SK-N-SH treated with all-trans-retinoic acid at 6 μM for 48 hours (cell line): Measurements from ENCODE around the gene UNC93B1.

Source experiments
- ATAC-seq: fragments of 200-7000 bp; cut with Tn5 transposase; 3 replicates; pipeline ENCODE4 v1.9.1; 2020; ENCODE audit warnings: mild to moderate bottlenecking, moderate library complexity
- ARNTL ChIP-seq: fragments of 450-650 bp; formaldehyde crosslinking; IDR thresholded peaks from 2 replicates; pipeline ENCODE4 v1.5.0; 2020; ENCODE audit warnings: low read depth, mild to moderate bottlenecking, moderate library complexity, borderline replicate concordance
- BACH2 ChIP-seq: fragments of 250-450 bp; sonication (Bioruptor Pico); IDR thresholded peaks from 2 replicates; pipeline ENCODE4 v1.9.0; 2021; ENCODE audit warnings: mild to moderate bottlenecking, borderline replicate concordance
- ESRRG ChIP-seq: fragments of 250-450 bp; sonication (Bioruptor Pico); IDR thresholded peaks from 2 replicates; pipeline ENCODE4 v1.6.1; 2021; ENCODE audit warnings: mild to moderate bottlenecking
- GLIS3 ChIP-seq: fragments of 250-450 bp; sonication (Bioruptor Pico); IDR thresholded peaks from 2 replicates; pipeline ENCODE4 v1.5.0; 2020; ENCODE audit warnings: mild to moderate bottlenecking, moderate library complexity
- ISL1 ChIP-seq: fragments of 250-450 bp; sonication (Bioruptor Pico); IDR thresholded peaks from 2 replicates; pipeline ENCODE4 v2.1.2; 2022; ENCODE audit warnings: mild to moderate bottlenecking, moderate library complexity
- OSR1 ChIP-seq: fragments of 250-450 bp; sonication (Bioruptor Pico); IDR thresholded peaks from 2 replicates; pipeline ENCODE4 v1.8.0; 2022; ENCODE audit warnings: moderate library complexity, mild to moderate bottlenecking, inconsistent platforms
- PPARA ChIP-seq: fragments of 250-450 bp; sonication (Bioruptor Pico); IDR thresholded peaks from 2 replicates; pipeline ENCODE4 v1.5.0; 2020; ENCODE audit warnings: mild to moderate bottlenecking, borderline replicate concordance
- RARB ChIP-seq: fragments of 250-450 bp; sonication (Bioruptor Pico); IDR thresholded peaks from 2 replicates; pipeline ENCODE4 v1.8.0; 2021; ENCODE audit warnings: mild to moderate bottlenecking, moderate library complexity
- SNAI2 ChIP-seq: fragments of 250-450 bp; sonication (Bioruptor Pico); IDR thresholded peaks from 2 replicates; pipeline ENCODE4 v1.5.0; 2020; ENCODE audit warnings: mild to moderate bottlenecking, moderate library complexity
- TCF4 ChIP-seq: fragments of 250-450 bp; sonication (Bioruptor Pico); IDR thresholded peaks from 2 replicates; pipeline ENCODE4 v1.8.0; 2021; ENCODE audit warnings: mild to moderate bottlenecking, moderate library complexity, borderline replicate concordance
- TOX ChIP-seq: fragments of 250-450 bp; sonication (Bioruptor Pico); IDR thresholded peaks from 2 replicates; pipeline ENCODE4 v1.8.0; 2021; ENCODE audit warnings: mild to moderate bottlenecking, moderate library complexity, borderline replicate concordance
- ZC3H10 ChIP-seq: fragments of 250-450 bp; sonication (Bioruptor Pico); IDR thresholded peaks from 2 replicates; pipeline ENCODE4 v1.5.1; 2021; ENCODE audit warnings: mild to moderate bottlenecking, moderate library complexity
- ZFP30 ChIP-seq: fragments of 450-650 bp; formaldehyde crosslinking; IDR thresholded peaks from 2 replicates; pipeline ENCODE4 v1.5.0; 2022; ENCODE audit warnings: mild to moderate bottlenecking, moderate library complexity
- ZNF565 ChIP-seq: fragments of 450-650 bp; formaldehyde crosslinking; conservative IDR thresholded peaks from 2 replicates; pipeline ENCODE4 v1.5.0; 2020; ENCODE audit warnings: low read depth, mild to moderate bottlenecking, moderate library complexity
- ZNF70 ChIP-seq: fragments of 450-650 bp; formaldehyde crosslinking; IDR thresholded peaks from 2 replicates; pipeline ENCODE4 v1.5.0; 2020; ENCODE audit warnings: mild to moderate bottlenecking, moderate library complexity
- TF ChIP-seq, protein P1 (sequence below): fragments of 250-450 bp; sonication (Bioruptor Pico); IDR thresholded peaks from 2 replicates; pipeline ENCODE4 v1.8.0; 2021; ENCODE audit warnings: low read depth, mild to moderate bottlenecking, moderate library complexity, borderline replicate concordance
- TF ChIP-seq, protein P2 (sequence below): fragments of 250-450 bp; sonication (Bioruptor Pico); IDR thresholded peaks from 2 replicates; pipeline ENCODE4 v1.5.1; 2020; ENCODE audit warnings: low read depth, mild to moderate bottlenecking, moderate library complexity
- TF ChIP-seq, protein P3 (sequence below): fragments of 250-450 bp; sonication (Bioruptor Pico); IDR thresholded peaks from 2 replicates; pipeline ENCODE4 v1.8.0; 2020; ENCODE audit warnings: mild to moderate bottlenecking, moderate library complexity, borderline replicate concordance
- TF ChIP-seq, protein P4 (sequence below): fragments of 250-450 bp; sonication (Bioruptor Pico); IDR thresholded peaks from 2 replicates; pipeline ENCODE4 v1.5.0; 2020; ENCODE audit warnings: mild to moderate bottlenecking, moderate library complexity
- TF ChIP-seq, protein P5 (sequence below): fragments of 250-450 bp; sonication (Bioruptor Pico); IDR thresholded peaks from 2 replicates; pipeline ENCODE4 v1.5.1; 2021; ENCODE audit warnings: mild to moderate bottlenecking, moderate library complexity

The UNC93B1 gene

DNA sequence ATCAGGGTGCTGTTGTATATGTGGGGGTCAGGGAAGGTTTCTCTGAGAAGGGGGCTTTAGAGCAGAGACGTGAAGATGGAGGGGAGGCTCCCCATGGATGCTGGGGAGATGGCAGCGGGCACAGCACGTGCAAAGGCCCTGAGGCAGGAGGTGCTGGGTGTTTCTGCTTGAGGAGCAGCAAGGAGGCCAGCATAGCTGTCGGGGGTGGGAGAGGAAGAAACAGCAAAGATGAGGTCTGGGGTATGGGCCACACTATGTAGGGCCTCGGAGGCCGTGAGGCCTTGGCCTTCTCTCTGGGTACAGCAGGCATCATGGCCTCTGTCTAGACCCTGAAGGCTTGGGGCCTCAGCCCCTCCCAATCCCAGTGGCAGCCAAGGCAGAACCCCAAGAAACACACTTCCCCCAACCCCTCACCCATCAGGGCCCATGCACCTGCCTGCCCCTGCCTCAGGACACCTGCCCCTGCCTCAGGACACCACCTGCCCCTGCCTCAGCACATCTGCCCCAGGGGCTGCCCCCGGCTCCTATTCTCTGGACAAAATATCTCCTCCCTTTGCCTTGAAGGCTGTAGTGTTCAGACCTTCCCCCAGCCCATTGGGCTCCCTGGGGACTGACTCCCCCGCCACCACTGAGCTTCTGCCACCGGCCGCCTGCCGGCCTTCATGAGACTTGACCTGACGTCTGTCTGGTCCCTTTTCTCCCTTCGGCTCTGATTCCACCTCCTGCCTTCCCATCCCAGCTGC, 12.4 kb upstream of the UNC93B1 start:
- TF ChIP-seq TOX (no peak), ESRRG (CRISPR knock-in tag) (no peak), ZFP30 (CRISPR knock-in tag) (no peak), GLIS3 (CRISPR knock-in tag) (no peak), RARB (CRISPR knock-in tag) (no peak), OSR1 (CRISPR knock-in tag) (no peak)
- TF ChIP-seq, protein P1, sequence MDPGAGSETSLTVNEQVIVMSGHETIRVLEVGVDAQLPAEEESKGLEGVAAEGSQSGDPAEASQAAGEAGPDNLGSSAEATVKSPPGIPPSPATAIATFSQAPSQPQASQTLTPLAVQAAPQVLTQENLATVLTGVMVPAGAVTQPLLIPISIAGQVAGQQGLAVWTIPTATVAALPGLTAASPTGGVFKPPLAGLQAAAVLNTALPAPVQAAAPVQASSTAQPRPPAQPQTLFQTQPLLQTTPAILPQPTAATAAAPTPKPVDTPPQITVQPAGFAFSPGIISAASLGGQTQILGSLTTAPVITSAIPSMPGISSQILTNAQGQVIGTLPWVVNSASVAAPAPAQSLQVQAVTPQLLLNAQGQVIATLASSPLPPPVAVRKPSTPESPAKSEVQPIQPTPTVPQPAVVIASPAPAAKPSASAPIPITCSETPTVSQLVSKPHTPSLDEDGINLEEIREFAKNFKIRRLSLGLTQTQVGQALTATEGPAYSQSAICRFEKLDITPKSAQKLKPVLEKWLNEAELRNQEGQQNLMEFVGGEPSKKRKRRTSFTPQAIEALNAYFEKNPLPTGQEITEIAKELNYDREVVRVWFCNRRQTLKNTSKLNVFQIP (CRISPR knock-in tag): no peak
- no peak for ATAC-seq

DNA sequence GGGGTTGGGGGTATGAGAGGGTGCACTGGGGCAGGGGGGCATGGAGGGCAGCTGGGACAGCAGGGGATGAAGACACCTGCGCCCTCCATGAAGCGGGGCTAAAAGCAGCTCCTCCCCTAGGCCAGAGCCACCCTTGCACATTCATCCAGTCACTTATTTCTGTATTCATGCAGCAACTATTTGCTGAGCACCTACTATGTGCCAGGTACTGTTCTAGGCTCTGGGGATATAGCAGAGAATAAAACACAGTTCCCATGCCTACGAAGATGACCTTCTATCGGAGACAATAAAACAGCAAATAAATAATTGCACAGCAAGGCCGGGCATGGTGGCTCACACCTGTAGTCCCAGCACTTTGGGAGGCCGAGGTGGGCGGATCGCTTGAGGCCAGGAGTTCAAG, 11.6 kb upstream of the UNC93B1 start:
- TF ChIP-seq TOX: no peak
- TF ChIP-seq, protein P2, sequence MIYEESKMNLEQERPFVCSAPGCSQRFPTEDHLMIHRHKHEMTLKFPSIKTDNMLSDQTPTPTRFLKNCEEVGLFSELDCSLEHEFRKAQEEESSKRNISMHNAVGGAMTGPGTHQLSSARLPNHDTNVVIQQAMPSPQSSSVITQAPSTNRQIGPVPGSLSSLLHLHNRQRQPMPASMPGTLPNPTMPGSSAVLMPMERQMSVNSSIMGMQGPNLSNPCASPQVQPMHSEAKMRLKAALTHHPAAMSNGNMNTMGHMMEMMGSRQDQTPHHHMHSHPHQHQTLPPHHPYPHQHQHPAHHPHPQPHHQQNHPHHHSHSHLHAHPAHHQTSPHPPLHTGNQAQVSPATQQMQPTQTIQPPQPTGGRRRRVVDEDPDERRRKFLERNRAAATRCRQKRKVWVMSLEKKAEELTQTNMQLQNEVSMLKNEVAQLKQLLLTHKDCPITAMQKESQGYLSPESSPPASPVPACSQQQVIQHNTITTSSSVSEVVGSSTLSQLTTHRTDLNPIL: no peak
- TF ChIP-seq, protein P1 (CRISPR knock-in tag): no peak
- TF ChIP-seq SNAI2 (CRISPR knock-in tag): no peak
- TF ChIP-seq RARB (CRISPR knock-in tag): no peak
- no peak for TF ChIP-seq GLIS3 (CRISPR knock-in tag)
- TF ChIP-seq, protein P3, sequence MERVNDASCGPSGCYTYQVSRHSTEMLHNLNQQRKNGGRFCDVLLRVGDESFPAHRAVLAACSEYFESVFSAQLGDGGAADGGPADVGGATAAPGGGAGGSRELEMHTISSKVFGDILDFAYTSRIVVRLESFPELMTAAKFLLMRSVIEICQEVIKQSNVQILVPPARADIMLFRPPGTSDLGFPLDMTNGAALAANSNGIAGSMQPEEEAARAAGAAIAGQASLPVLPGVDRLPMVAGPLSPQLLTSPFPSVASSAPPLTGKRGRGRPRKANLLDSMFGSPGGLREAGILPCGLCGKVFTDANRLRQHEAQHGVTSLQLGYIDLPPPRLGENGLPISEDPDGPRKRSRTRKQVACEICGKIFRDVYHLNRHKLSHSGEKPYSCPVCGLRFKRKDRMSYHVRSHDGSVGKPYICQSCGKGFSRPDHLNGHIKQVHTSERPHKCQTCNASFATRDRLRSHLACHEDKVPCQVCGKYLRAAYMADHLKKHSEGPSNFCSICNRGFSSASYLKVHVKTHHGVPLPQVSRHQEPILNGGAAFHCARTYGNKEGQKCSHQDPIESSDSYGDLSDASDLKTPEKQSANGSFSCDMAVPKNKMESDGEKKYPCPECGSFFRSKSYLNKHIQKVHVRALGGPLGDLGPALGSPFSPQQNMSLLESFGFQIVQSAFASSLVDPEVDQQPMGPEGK: no peak
- no peak for TF ChIP-seq ZNF565 (CRISPR knock-in tag)
- TF ChIP-seq, protein P4, sequence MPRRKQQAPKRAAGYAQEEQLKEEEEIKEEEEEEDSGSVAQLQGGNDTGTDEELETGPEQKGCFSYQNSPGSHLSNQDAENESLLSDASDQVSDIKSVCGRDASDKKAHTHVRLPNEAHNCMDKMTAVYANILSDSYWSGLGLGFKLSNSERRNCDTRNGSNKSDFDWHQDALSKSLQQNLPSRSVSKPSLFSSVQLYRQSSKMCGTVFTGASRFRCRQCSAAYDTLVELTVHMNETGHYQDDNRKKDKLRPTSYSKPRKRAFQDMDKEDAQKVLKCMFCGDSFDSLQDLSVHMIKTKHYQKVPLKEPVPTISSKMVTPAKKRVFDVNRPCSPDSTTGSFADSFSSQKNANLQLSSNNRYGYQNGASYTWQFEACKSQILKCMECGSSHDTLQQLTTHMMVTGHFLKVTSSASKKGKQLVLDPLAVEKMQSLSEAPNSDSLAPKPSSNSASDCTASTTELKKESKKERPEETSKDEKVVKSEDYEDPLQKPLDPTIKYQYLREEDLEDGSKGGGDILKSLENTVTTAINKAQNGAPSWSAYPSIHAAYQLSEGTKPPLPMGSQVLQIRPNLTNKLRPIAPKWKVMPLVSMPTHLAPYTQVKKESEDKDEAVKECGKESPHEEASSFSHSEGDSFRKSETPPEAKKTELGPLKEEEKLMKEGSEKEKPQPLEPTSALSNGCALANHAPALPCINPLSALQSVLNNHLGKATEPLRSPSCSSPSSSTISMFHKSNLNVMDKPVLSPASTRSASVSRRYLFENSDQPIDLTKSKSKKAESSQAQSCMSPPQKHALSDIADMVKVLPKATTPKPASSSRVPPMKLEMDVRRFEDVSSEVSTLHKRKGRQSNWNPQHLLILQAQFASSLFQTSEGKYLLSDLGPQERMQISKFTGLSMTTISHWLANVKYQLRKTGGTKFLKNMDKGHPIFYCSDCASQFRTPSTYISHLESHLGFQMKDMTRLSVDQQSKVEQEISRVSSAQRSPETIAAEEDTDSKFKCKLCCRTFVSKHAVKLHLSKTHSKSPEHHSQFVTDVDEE (CRISPR knock-in tag): no peak
- no peak for TF ChIP-seq ZC3H10 (CRISPR knock-in tag)
- no peak for TF ChIP-seq BACH2 (CRISPR knock-in tag)
- TF ChIP-seq ZNF70 (CRISPR knock-in tag): no peak
- no peak for TF ChIP-seq ISL1 (CRISPR knock-in tag)
- ATAC-seq: no peak

DNA sequence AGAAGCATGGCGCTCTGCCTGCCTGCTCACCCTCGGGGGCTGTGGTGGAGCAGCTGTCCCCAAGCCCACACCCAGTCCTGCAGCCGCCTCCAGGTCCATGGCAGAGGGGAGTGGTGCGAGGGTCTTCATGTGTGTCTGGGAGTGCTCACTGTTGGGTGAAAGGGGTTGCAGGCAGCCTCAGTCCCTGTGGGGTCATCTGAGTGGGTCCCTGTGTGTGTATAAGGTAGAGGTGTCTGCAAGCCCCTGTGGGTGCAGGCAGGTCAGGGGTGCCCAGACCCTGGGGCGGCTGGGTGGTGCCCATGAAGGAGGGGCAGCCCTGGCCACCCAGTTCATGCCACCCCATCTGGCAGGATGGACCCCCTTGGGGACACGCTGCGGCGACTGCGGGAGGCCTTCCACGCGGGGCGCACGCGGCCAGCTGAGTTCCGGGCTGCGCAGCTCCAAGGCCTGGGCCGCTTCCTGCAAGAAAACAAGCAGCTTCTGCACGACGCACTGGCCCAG, 11.1 kb upstream of the UNC93B1 start:
- ATAC-seq: no peak
- TF ChIP-seq ESRRG (CRISPR knock-in tag) (no peak), SNAI2 (CRISPR knock-in tag) (no peak), ARNTL (no peak), ZFP30 (CRISPR knock-in tag) (no peak), TOX (no peak), ZNF565 (CRISPR knock-in tag) (no peak), OSR1 (CRISPR knock-in tag) (no peak), ZNF70 (CRISPR knock-in tag) (no peak), GLIS3 (CRISPR knock-in tag) (no peak), ZC3H10 (CRISPR knock-in tag) (no peak), TCF4 (CRISPR knock-in tag) (no peak), PPARA (CRISPR knock-in tag) (no peak)
- TF ChIP-seq, protein P3: no peak
- TF ChIP-seq, protein P2: no peak
- TF ChIP-seq, protein P5, sequence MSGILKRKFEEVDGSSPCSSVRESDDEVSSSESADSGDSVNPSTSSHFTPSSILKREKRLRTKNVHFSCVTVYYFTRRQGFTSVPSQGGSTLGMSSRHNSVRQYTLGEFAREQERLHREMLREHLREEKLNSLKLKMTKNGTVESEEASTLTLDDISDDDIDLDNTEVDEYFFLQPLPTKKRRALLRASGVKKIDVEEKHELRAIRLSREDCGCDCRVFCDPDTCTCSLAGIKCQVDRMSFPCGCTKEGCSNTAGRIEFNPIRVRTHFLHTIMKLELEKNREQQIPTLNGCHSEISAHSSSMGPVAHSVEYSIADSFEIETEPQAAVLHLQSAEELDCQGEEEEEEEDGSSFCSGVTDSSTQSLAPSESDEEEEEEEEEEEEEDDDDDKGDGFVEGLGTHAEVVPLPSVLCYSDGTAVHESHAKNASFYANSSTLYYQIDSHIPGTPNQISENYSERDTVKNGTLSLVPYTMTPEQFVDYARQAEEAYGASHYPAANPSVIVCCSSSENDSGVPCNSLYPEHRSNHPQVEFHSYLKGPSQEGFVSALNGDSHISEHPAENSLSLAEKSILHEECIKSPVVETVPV (CRISPR knock-in tag): no peak
